Spleen (tissue), 11 donors: ENCODE results near the gene CYP27C1. TPM values are rescaled to one million over a fixed set of nuclear protein-coding genes. Genes with fewer than 3 reads are reported as not detected.

Experiments used
- DNase-seq: peaks from one replicate; pipeline ENCODE4 v3.0.0-alpha.2; 2020
- H3K27ac ChIP-seq, 8 donors: fragments of 200-600 bp; sonication (generic) in 7 of 8; 1 replicate in 4 of 8; 2 replicates in 4 of 8; pipeline versions ENCODE4 v1.5.0 to v1.8.0; 2016 to 2021; ENCODE audit warnings: inconsistent platforms in 4 of 8, mild to moderate bottlenecking in 4 of 8, moderate library complexity in 1 of 8
- H3K27me3 ChIP-seq, 7 donors: fragments of 200-600 bp; sonication (generic) in 6 of 7; replicated peaks in 1 of 7; 1 replicate in 4 of 7; 2 replicates in 3 of 7; pipeline versions ENCODE4 v1.5.0 to v1.8.0; 2016 to 2021; ENCODE audit warnings: inconsistent platforms in 3 of 7, mild to moderate bottlenecking in 1 of 7
- H3K36me3 ChIP-seq, 6 donors: fragments of 200-600 bp; sonication (generic) in 5 of 6; 1 replicate in 4 of 6; 2 replicates in 2 of 6; pipeline versions ENCODE4 v1.5.0 to v1.8.0; 2016 to 2021; ENCODE audit warnings: inconsistent platforms in 2 of 6
- H3K4me1 ChIP-seq, 6 donors: fragments of 200-600 bp; sonication (generic) in 5 of 6; 1 replicate in 3 of 6; 2 replicates in 3 of 6; pipeline versions ENCODE4 v1.5.0 to v1.8.0; 2016 to 2021; ENCODE audit warnings: inconsistent platforms in 3 of 6
- H3K4me3 ChIP-seq, 8 donors: fragments of 200-600 bp; sonication (generic) in 7 of 8; 1 replicate in 4 of 8; 2 replicates in 4 of 8; pipeline versions ENCODE4 v1.5.0 to v1.8.0; 2016 to 2021; ENCODE audit warnings: inconsistent platforms in 4 of 8, mild to moderate bottlenecking in 4 of 8, moderate library complexity in 2 of 8
- H3K9me3 ChIP-seq, 8 donors: fragments of 200-600 bp; sonication (generic) in 7 of 8; 1 replicate in 4 of 8; 2 replicates in 4 of 8; pipeline versions ENCODE4 v1.5.0 to v1.8.0; 2016 to 2021; ENCODE audit warnings: inconsistent platforms in 4 of 8
- CTCF ChIP-seq, 11 experiments: fragments of 200-600 bp in 7 of 11; fragments of 450-650 bp in 4 of 11; sonication (generic) in 4 of 11; IDR thresholded peaks in 8 of 11; conservative IDR thresholded peaks in 3 of 11; 1 replicate in 7 of 11; 2 replicates in 4 of 11; pipeline versions ENCODE4 v1.4.0 to v1.8.0; 2016 to 2021; ENCODE audit warnings: antibody characterized with exemption in 11 of 11, inconsistent platforms in 4 of 11, mild to moderate bottlenecking in 1 of 11
- POLR2A ChIP-seq, 3 donors: fragments of 450-650 bp; IDR thresholded peaks; one replicate each; pipeline ENCODE4 v1.5.1; 2017; ENCODE audit warnings: antibody characterized with exemption in 3 of 3, mild to moderate bottlenecking in 1 of 3
- POLR2AphosphoS5 ChIP-seq, 3 donors: sonication (generic); formaldehyde crosslinking; IDR thresholded peaks; one replicate each; pipeline ENCODE4 v1.5.1; 2017; ENCODE audit warnings: antibody characterized with exemption in 3 of 3
- WGBS, 5 donors: extraction: QIAGEN DNeasy Blood & Tissue Kit in 3 of 5; methylation state at CpG; one replicate each; pipeline versions ENCODE4 v1.1.5 to v1.1.7; 2013 to 2018; 5-methylcytosine and 5-hydroxymethylcytosine counted together
- intact Hi-C: fragments of 100-400 bp; cut with DNase I; formaldehyde crosslinking; loops from one replicate; pipeline ENCODE4 v1.15.0; 2023; ENCODE audit warnings: low total_unique reads
- polyA plus RNA-seq, 3 donors: library from polyadenylated mRNA; stranded (reverse); fragments of 200-250 nt; gene quantifications; one replicate each; pipeline ENCODE4 v1.2.1, GENCODE V29; 2013
- total RNA-seq, 7 donors: library from RNA; depleted of rRNA in 3 of 7; stranded (reverse); fragments of >200 nt in 3 of 7; fragmentation: NEBNext Ultra II Directional in 4 of 7; extraction: Animal tissue kit (Norgen Biotek cat#: 25700) in 4 of 7; gene quantifications; one replicate each; pipeline versions ENCODE4 v1.1.0 to v1.2.1, GENCODE V29; 2016 to 2021
- donor health status: healthy with polysubstance abuse.
- donor health status: DM: no; HTN: no; CAD: no; lungs with moderate emphysema.
- donor health status: DM: no; HTN: no; CAD: no.
- donor health status: Bipolar disorder and iron deficiency.
- donor health status: healthy.
- donor health status: DM: no; HTN: no; CAD: no.
- donor health status: DM: yes; HTN: yes; CAD: no.

CYP27C1 gene
- total and polyA plus RNA-seq, 10 donors, result 0.07 to 0.36 (median 0.21) TPM; not detected in 2

GRCh38 chr2:127146820-127147502 lies 73.1 kb downstream of the CYP27C1 start:
- Histone ChIP-seq H3K4me1 (peaks cover 11 to 28% (median 25%) of the 10 kb centered on the region in 6 donors), H3K27ac (no peak overlapping the region), H3K36me3 (no peaks in the 10 kb centered on the region), H3K27me3 (no peaks in the 10 kb centered on the region), H3K4me3 (no peak overlapping the region), H3K9me3 (peaks cover 0 to 9% (median 3%) of the 10 kb centered on the region in 8 donors)
- no peak for TF ChIP-seq POLR2AphosphoS5 (IDR thresholded peaks at IDR 0.05)
- TF ChIP-seq CTCF (IDR thresholded peaks at IDR 0.05 in 8 of 11, conservative IDR thresholded peaks at IDR 0.05 in 3 of 11), result no peak
- no peak for TF ChIP-seq POLR2A (IDR thresholded peaks at IDR 0.05)
- 77 to 91% (median 89%) methylated on average over 9 to 10 of the region's 10 CpGs for WGBS, 5 donors
- DNase-seq, result no peak
- intact Hi-C loops, result no loop called here

GRCh38 chr2:127146071-127146725 lies 73.9 kb downstream of the CYP27C1 start:
- H3K9me3 ChIP-seq, result peaks cover 0 to 8% (median 2%) of the 10 kb centered on the region in 8 donors
- TF ChIP-seq CTCF (IDR thresholded peaks at IDR 0.05 in 8 of 11, conservative IDR thresholded peaks at IDR 0.05 in 3 of 11), result no peak
- no peak for TF ChIP-seq POLR2A (IDR thresholded peaks at IDR 0.05)
- TF ChIP-seq POLR2AphosphoS5 (IDR thresholded peaks at IDR 0.05), result no peak
- no peak overlapping the region for H3K4me3 ChIP-seq
- no peaks in the 10 kb centered on the region for H3K36me3 ChIP-seq
- peaks cover 11 to 28% (median 25%) of the 10 kb centered on the region in 6 donors for H3K4me1 ChIP-seq
- WGBS, 5 donors, result 89 to 94% (median 92%) methylated on average over 14 to 18 of the region's 18 CpGs
- H3K27ac ChIP-seq, result peak overlapping the region in 1 of 8 donors; percentile 8
- DNase-seq, result no peak
- no peaks in the 10 kb centered on the region for H3K27me3 ChIP-seq
- intact Hi-C loops, result no loop called here

- H3K27me3 ChIP-seq, result no peaks in the 10 kb centered on the region
- peaks cover 11 to 28% (median 25%) of the 10 kb centered on the region in 6 donors for H3K4me1 ChIP-seq
- WGBS, 5 donors, result 33 to 100% (median 69%) methylated on average over 1 of the region's 1 CpG
- DNase-seq, result no peak
- peaks cover 0 to under 1% (median 0%) of the 10 kb centered on the region in 8 donors for H3K9me3 ChIP-seq
- no peak overlapping the region for H3K4me3 ChIP-seq
- H3K27ac ChIP-seq, result peak overlapping the region in 2 of 8 donors; percentile 20 to 79
- intact Hi-C loops, result no loop called here
- TF ChIP-seq POLR2AphosphoS5 (IDR thresholded peaks at IDR 0.05), result no peak
- no peak for TF ChIP-seq POLR2A (IDR thresholded peaks at IDR 0.05)
- no peak for TF ChIP-seq CTCF (IDR thresholded peaks at IDR 0.05 in 8 of 11, conservative IDR thresholded peaks at IDR 0.05 in 3 of 11)
- no peaks in the 10 kb centered on the region for H3K36me3 ChIP-seq
Observed at GRCh38 chr2:127145280-127145895, 74.7 kb downstream of the CYP27C1 start.
